K562 (cell line): ENCODE data around the gene GZMA. TPM values are rescaled to one million over a fixed set of nuclear protein-coding genes. Genes with fewer than 3 reads are reported as not detected.

Experiments
- BRF2 ChIP-seq: IDR thresholded peaks from 3 replicates; pipeline ENCODE4 v1.6.1; 2011; ENCODE audit warnings: borderline replicate concordance, mild to moderate bottlenecking; ENCODE audit not compliant: insufficient read length, insufficient read depth
- CEBPB ChIP-seq: fragments of 450-650 bp; IDR thresholded peaks from 2 replicates; pipeline ENCODE4 v1.6.1; 2016; ENCODE audit warnings: missing genetic modification characterization, missing compliant biosample characterization
- ETS1 ChIP-seq: conservative IDR thresholded peaks from 2 replicates; pipeline ENCODE4 v1.6.1; 2011; ENCODE audit warnings: low read depth, mild to moderate bottlenecking, low read length; ENCODE audit not compliant: control insufficient read depth
- MNT ChIP-seq, 2 experiments: fragments of 450-650 bp; conservative IDR thresholded peaks; 2 replicates each; pipeline ENCODE4 v1.6.1; 2017; ENCODE audit warnings: mild to moderate bottlenecking in 2 of 2, moderate library complexity in 2 of 2
- PML ChIP-seq: IDR thresholded peaks from 2 replicates; pipeline ENCODE4 v1.6.1; 2012; ENCODE audit warnings: low read length, inconsistent platforms
- SRSF9 ChIP-seq: fragments of 200-400 bp; formaldehyde crosslinking; IDR thresholded peaks from 2 replicates; pipeline ENCODE4 v1.6.1; 2017; ENCODE audit warnings: low read depth, low read length, borderline replicate concordance
- TFAP4 ChIP-seq: sonication (generic); formaldehyde crosslinking; IDR thresholded peaks from 2 replicates; pipeline ENCODE4 v1.8.0; 2022; ENCODE audit warnings: missing genetic modification reagents, mild to moderate bottlenecking, moderate library complexity, borderline replicate concordance
- XRCC4 ChIP-seq: IDR thresholded peaks from one replicate; pipeline ENCODE4 v1.6.1; 2011; ENCODE audit not compliant: insufficient read depth, insufficient read length; ENCODE audit errors: extremely low read depth
- ZNF586 ChIP-seq: fragments of 450-650 bp; formaldehyde crosslinking; conservative IDR thresholded peaks from 2 replicates; pipeline ENCODE4 v1.4.0; 2020; ENCODE audit warnings: mild to moderate bottlenecking, moderate library complexity
- polyA plus RNA-seq, 8 experiments: library from polyadenylated mRNA; depleted of rRNA in 4 of 8; stranded (reverse) in 5 of 8; unstranded in 3 of 8; fragments of >200 nt; fragmentation: Nextera tagmentation in 2 of 8; fragmentation: Illumina TruSeq in 1 of 8; extraction: Ambion mirVana in 2 of 8; extraction: Trizol in 1 of 8; gene quantifications; 2 replicates each; pipeline versions ENCODE4 v1.2.1 to v1.2.3, GENCODE V29; 2011 to 2014; ENCODE audit warnings: inconsistent platforms in 1 of 8, missing spikeins in 1 of 8
- total RNA-seq, 7 experiments: library from RNA; depleted of rRNA in 6 of 7; stranded (reverse); fragments of >200 nt in 6 of 7; fragmentation: Illumina TruSeq in 2 of 7; extraction: Trizol in 2 of 7; gene quantifications; 2 replicates each; pipeline versions ENCODE4 v1.2.1 to v1.2.3, GENCODE V29; 2011 to 2021; ENCODE audit warnings: low replicate concordance in 1 of 7

Gene GZMA
- total and polyA plus RNA-seq, 9 of the 15 experiments (the other 6 are each of a cell fraction or from before 2014, with no cell fraction given) = not detected

GRCh38 chr5:55151923-55152842 is 49.7 kb downstream of the GZMA start (continued):
- TF ChIP-seq ETS1 (no peak), CEBPB (no peak), SRSF9 (no peak), BRF2 (no peak), PML (no peak), XRCC4 (no peak), TFAP4 (CRISPR knock-in tag) (no peak), ZNF586 (no peak), MNT (conservative IDR thresholded peaks at IDR 0.05) (no peak)
- TF ChIP-seq, all 486 proteins: peak for 0
